GM12873 (cell line): ENCODE measurements around the gene LIMA1.

Experiments used
- CTCF ChIP-seq: IDR thresholded peaks from 2 replicates; pipeline ENCODE4 v1.5.1; 2012; ENCODE audit warnings: low read depth, mild to moderate bottlenecking, moderate library complexity, low read length, control low read depth; ENCODE audit not compliant: insufficient read depth; ENCODE audit errors: missing control alignments

The LIMA1 gene

GRCh38 chr12:50256761-50257160 is 26.6 kb downstream of the LIMA1 start:
- no peak for TF ChIP-seq CTCF

GRCh38 chr12:50252977-50253602 is 30.2 kb downstream of the LIMA1 start:
- TF ChIP-seq CTCF, result no peak

- TF ChIP-seq CTCF, result no peak
These were observed 31.6 kb downstream of the LIMA1 start for GRCh38 chr12:50251619-50252252.

GRCh38 chr12:50249464-50250182 is 33.7 kb downstream of the LIMA1 start:
- TF ChIP-seq CTCF, result no peak

- no peak for TF ChIP-seq CTCF
These were observed 34.4 kb downstream of the LIMA1 start for GRCh38 chr12:50248883-50249282.

- no peak for TF ChIP-seq CTCF
These were observed 34.9 kb downstream of the LIMA1 start for GRCh38 chr12:50248411-50248810.

- TF ChIP-seq CTCF, result no peak
These were observed 36.3 kb downstream of the LIMA1 start for GRCh38 chr12:50246873-50247612.
